NT2/D1 (cell line): ENCODE data around the gene AHNAK.
A peak's percentile ranks its signal among the peaks of the same experiment; 100 is the strongest.

Experiments
- DNase-seq: peaks from one replicate; pipeline ENCODE4 v3.0.0-alpha.2; 2011; ENCODE audit warnings: low read depth, low spot score
- H3K27me3 ChIP-seq: 2 replicates; pipeline ENCODE4 v1.6.0; 2011; ENCODE audit warnings: mild to moderate bottlenecking; ENCODE audit not compliant: insufficient read length, insufficient read depth
- H3K36me3 ChIP-seq: 2 replicates; pipeline ENCODE4 v1.6.1; 2011; ENCODE audit warnings: mild to moderate bottlenecking, low read length, mixed read lengths; ENCODE audit not compliant: insufficient read depth, insufficient read length
- H3K4me1 ChIP-seq: 2 replicates; pipeline ENCODE4 v1.5.1; 2011; ENCODE audit not compliant: insufficient read depth, insufficient read length
- H3K4me3 ChIP-seq: 2 replicates; pipeline ENCODE4 v1.5.1; 2011; ENCODE audit warnings: low read depth; ENCODE audit not compliant: insufficient read length
- H3K9ac ChIP-seq: 2 replicates; pipeline ENCODE4 v1.6.0; 2011; ENCODE audit warnings: low read depth; ENCODE audit not compliant: insufficient read length
- H3K9me3 ChIP-seq: 2 replicates; pipeline ENCODE4 v1.5.1; 2011; ENCODE audit warnings: mild to moderate bottlenecking, low read length; ENCODE audit not compliant: insufficient read depth
- SUZ12 ChIP-seq: IDR thresholded peaks from 2 replicates; pipeline ENCODE4 v1.6.1; 2011; ENCODE audit not compliant: insufficient read length, insufficient read depth; ENCODE audit errors: extremely low read depth
- YY1 ChIP-seq: IDR thresholded peaks from 2 replicates; pipeline ENCODE4 v1.6.1; 2011; ENCODE audit not compliant: insufficient read length, insufficient read depth
- ZNF274 ChIP-seq: IDR thresholded peaks from 2 replicates; pipeline ENCODE4 v1.6.1; 2011; ENCODE audit warnings: mild to moderate bottlenecking, low read depth, low read length

AHNAK gene

DNA sequence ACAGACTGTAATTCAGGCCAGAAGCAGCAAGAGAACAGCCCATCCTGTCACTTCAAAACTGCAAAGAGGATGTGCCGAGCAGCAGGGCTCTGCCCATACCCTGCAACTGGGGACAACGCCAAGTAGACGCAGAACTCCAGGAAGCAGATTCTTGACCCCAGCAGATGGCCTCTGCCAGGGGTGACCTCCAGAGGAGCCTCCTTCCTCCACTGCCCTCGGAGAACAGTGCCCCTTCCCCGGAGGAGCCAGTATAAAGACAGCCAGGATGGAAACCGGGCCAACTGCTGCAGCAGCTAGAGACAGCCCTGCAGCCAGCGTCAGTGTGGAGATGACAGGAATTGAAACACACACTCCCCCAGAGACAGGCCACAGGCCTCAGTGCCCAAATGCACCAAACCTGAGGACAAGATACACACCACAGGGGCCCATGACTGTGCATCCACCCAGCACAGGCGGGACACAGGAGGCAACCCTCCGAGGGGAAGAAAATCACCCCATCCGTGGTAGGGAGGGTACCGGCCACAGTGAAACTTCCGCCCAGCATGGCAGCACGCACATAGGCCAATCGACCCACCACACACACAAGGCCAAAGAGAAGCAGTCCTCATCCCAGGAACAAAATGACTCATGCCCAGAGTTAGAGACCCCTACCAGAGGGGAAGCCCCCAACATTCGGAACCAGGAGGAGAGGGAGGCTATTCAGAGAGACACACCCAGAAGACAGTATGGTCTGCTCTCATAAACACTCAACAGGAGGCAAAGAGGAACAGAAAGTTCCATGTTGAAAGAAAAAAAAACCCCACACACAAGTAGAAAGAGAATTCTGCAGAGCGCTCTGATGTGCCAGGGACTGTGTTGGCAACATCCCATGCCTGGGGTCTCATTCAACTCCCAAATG is 5.6 kb downstream of the AHNAK start:
- Histone ChIP-seq H3K4me1 (peaks cover 34% of the 10 kb centered on the region), H3K4me3 (no peak overlapping the region), H3K9me3 (no peaks in the 10 kb centered on the region), H3K36me3 (peaks cover 76% of the 10 kb centered on the region), H3K27me3 (no peaks in the 10 kb centered on the region), H3K9ac (peak overlapping the region; percentile 24)
- no peak for DNase-seq
- TF ChIP-seq SUZ12 (no peak), YY1 (no peak), ZNF274 (no peak)

GRCh38 chr11:62539238-62539925 is 7.2 kb downstream of the AHNAK start:
- H3K27me3 ChIP-seq = no peaks in the 10 kb centered on the region
- no peak for DNase-seq
- H3K9ac ChIP-seq = peak overlapping the region; percentile 58
- no peak overlapping the region for H3K4me3 ChIP-seq
- H3K36me3 ChIP-seq = peaks cover 85% of the 10 kb centered on the region
- no peaks in the 10 kb centered on the region for H3K9me3 ChIP-seq
- no peak for TF ChIP-seq ZNF274
- TF ChIP-seq YY1 = no peak
- TF ChIP-seq SUZ12 = no peak
- H3K4me1 ChIP-seq = peaks cover 32% of the 10 kb centered on the region

DNA sequence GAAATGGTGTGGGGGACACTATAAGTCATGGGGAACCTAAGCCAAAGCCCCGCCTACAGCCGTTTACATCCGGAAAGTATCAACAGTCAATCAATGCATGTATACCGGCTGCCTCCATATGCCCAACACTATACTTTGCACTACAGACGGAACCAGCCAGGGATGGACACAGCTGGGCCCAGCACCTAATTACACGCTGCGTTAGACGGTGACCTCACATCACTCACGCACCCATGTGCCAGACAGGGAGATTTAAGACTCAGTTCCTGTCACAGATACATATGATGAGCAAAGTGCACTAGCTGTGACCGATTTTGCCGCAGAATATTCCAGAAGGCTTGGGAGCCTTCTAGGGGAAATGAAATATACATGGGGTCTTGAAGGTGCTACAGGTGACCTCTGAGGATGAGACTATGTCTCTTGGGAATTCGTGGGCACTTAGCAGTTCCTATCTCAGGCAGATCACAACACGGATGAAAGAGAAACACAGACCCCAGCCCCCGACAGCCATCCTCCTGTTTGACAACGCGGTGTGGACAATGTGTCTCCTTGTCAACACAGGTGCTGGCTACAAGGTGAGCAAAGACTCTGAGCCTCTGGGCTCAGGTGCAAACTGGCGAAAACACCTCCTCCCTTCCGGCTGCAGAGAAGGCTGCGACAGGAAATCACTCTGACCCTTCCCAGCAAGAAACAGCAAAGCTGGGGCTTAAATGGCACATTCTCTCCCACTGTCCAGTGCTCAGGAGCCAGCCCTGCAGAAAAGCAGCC is 8.0 kb downstream of the AHNAK start:
- no peaks in the 10 kb centered on the region for H3K27me3 ChIP-seq
- no peak overlapping the region for H3K4me3 ChIP-seq
- DNase-seq = no peak
- H3K4me1 ChIP-seq = peaks cover 28% of the 10 kb centered on the region
- H3K36me3 ChIP-seq = peaks cover 86% of the 10 kb centered on the region
- no peaks in the 10 kb centered on the region for H3K9me3 ChIP-seq
- no peak overlapping the region for H3K9ac ChIP-seq
- TF ChIP-seq YY1 (no peak), SUZ12 (no peak), ZNF274 (no peak)

DNA sequence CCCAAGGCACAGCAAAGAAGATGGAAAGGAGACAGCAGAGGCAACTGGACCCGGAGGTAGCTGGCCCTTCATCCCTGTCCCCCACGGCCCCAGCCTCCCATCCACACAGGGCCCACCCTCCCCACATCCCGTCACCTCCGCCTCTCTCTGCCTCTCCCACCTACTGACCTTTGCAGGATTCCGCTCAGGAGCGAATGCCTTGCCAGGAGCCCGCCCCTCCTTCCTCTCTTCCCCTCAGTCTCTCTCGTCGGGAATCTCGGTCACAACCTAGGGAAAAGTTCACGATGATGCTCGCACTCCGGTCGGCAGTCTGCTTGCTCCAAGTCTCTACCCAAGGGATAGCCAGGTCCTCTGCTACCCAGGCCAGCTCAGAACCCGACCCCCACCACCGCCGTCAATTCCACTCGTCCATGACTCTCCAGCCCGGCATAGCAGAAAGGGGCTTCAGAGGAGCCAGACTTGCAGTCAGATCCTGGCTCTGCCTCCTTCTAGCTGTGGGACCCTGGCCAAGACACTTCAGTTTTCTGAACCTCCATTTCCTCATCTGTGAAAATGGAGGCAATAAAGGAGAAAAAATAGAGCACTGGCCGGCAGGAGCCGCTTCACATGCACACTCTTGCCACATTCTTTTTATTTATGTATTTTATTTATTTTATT is 10.2 kb downstream of the AHNAK start:
- no peaks in the 10 kb centered on the region for H3K9me3 ChIP-seq
- no peaks in the 10 kb centered on the region for H3K27me3 ChIP-seq
- H3K4me1 ChIP-seq = peaks cover 16% of the 10 kb centered on the region
- H3K4me3 ChIP-seq = no peak overlapping the region
- peaks cover 88% of the 10 kb centered on the region for H3K36me3 ChIP-seq
- no peak for DNase-seq
- H3K9ac ChIP-seq = no peak overlapping the region
- TF ChIP-seq YY1 (no peak), SUZ12 (no peak), ZNF274 (no peak)

GRCh38 chr11:62535802-62536201 is 10.8 kb downstream of the AHNAK start:
- Histone ChIP-seq H3K4me1 (peaks cover 11% of the 10 kb centered on the region), H3K4me3 (no peak overlapping the region), H3K9me3 (no peaks in the 10 kb centered on the region), H3K27me3 (no peaks in the 10 kb centered on the region), H3K9ac (no peak overlapping the region), H3K36me3 (peaks cover 88% of the 10 kb centered on the region)
- no peak for DNase-seq
- TF ChIP-seq SUZ12 (no peak), YY1 (no peak)

GRCh38 chr11:62534779-62535545 is 11.6 kb downstream of the AHNAK start:
- no peak overlapping the region for H3K9ac ChIP-seq
- H3K27me3 ChIP-seq = no peaks in the 10 kb centered on the region
- TF ChIP-seq SUZ12 (no peak), ZNF274 (no peak), YY1 (no peak)
- no peak for DNase-seq
- H3K4me3 ChIP-seq = no peak overlapping the region
- no peaks in the 10 kb centered on the region for H3K9me3 ChIP-seq
- H3K36me3 ChIP-seq = peaks cover 91% of the 10 kb centered on the region
- peaks cover 5% of the 10 kb centered on the region for H3K4me1 ChIP-seq
